DND-41 (cell line): ENCODE results near the gene PITHD1.

Experiments
- EZH2 ChIP-seq: IDR thresholded peaks from 3 replicates; pipeline ENCODE4 v1.6.1; 2012; ENCODE audit warnings: borderline replicate concordance, low read depth, mild to moderate bottlenecking, moderate library complexity, low read length, inconsistent platforms; ENCODE audit not compliant: severe bottlenecking
- TF ChIP-seq, protein P1 (sequence below): IDR thresholded peaks from 2 replicates; pipeline ENCODE4 v1.5.1; 2012; ENCODE audit warnings: borderline replicate concordance, low read length, moderate library complexity, mild to moderate bottlenecking; ENCODE audit not compliant: poor library complexity, severe bottlenecking; ENCODE audit errors: extremely low read depth

DNA sequence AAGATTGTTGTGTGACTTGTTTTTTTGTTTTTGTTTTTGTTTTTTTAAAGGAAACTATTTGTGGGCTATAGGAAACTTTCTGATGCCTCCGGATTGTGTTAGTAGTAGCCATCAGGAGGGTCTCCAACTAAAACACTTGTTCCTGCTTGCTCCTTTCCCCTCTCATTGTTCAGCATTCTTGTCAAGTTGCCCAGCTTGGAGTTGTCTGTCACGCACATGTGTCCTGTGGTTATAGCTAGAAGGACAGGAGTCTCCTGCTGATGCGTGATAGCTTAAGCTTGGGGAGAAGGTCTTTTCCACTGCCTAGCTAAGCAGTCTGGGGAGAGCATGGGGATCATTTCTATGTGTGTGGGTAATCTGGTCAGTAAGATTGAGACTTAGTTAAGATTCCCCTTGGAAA lies 9.5 kb downstream of the PITHD1 start:
- TF ChIP-seq, protein P1, sequence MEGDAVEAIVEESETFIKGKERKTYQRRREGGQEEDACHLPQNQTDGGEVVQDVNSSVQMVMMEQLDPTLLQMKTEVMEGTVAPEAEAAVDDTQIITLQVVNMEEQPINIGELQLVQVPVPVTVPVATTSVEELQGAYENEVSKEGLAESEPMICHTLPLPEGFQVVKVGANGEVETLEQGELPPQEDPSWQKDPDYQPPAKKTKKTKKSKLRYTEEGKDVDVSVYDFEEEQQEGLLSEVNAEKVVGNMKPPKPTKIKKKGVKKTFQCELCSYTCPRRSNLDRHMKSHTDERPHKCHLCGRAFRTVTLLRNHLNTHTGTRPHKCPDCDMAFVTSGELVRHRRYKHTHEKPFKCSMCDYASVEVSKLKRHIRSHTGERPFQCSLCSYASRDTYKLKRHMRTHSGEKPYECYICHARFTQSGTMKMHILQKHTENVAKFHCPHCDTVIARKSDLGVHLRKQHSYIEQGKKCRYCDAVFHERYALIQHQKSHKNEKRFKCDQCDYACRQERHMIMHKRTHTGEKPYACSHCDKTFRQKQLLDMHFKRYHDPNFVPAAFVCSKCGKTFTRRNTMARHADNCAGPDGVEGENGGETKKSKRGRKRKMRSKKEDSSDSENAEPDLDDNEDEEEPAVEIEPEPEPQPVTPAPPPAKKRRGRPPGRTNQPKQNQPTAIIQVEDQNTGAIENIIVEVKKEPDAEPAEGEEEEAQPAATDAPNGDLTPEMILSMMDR = no peak
- no peak for TF ChIP-seq EZH2
